Panc1 (cell line): ENCODE data around the gene RIPOR3. TPM values are rescaled to one million over a fixed set of nuclear protein-coding genes. Genes with fewer than 3 reads are reported as not detected.
"Not testable (repeated sequence)": the region's sequence is repeated elsewhere in the genome, so short reads cannot be mapped to it uniquely, and the experiment has no call there.

Source experiments
- ATAC-seq: fragments of 200-7000 bp; cut with Tn5 transposase; 2 replicates; pipeline ENCODE4 v1.9.1; 2020; ENCODE audit warnings: mild to moderate bottlenecking, moderate library complexity
- BruUV-seq: library from RNA; stranded (reverse); fragments of 400-500 nt; replicated peaks from 2 replicates; lab custom pipeline; 2021; lab: Mats Ljungman, UMichigan
- CTCF ChIA-PET: fragments of 300-600 bp; sonication (Branson Sonifier 250); formaldehyde crosslinking; loops from one replicate; lab custom pipeline; 2022; ENCODE audit warnings: antibody characterized with exemption; lab: Charles Lee
- POLR2A ChIA-PET: fragments of 300-600 bp; sonication (Branson Sonifier 250); formaldehyde crosslinking; loops from one replicate; lab custom pipeline; 2022; ENCODE audit warnings: antibody characterized with exemption; lab: Charles Lee
- DNase-seq: peaks from one replicate; pipeline ENCODE4 v3.0.0-alpha.2; 2010; ENCODE audit warnings: low read depth, low spot score
- H3K27ac ChIP-seq: 2 replicates; pipeline ENCODE4 v1.5.1; 2011; ENCODE audit warnings: mild to moderate bottlenecking, low read length, inconsistent platforms
- H3K27me3 ChIP-seq: fragments of 200-500 bp; sonication (Bioruptor generic); 2 replicates; pipeline ENCODE4 v1.6.0; 2014; ENCODE audit warnings: low read length, inconsistent platforms; ENCODE audit not compliant: control insufficient read depth, insufficient read depth
- H3K36me3 ChIP-seq: fragments of 200-500 bp; sonication (Bioruptor generic); 2 replicates; pipeline ENCODE4 v1.5.1; 2014; ENCODE audit warnings: inconsistent platforms, mild to moderate bottlenecking, low read length, moderate library complexity; ENCODE audit not compliant: control insufficient read depth, insufficient read depth
- H3K4me1 ChIP-seq: 2 replicates; pipeline ENCODE4 v1.5.1; 2011; ENCODE audit warnings: inconsistent platforms, mild to moderate bottlenecking, low read length, moderate library complexity; ENCODE audit not compliant: control insufficient read depth, insufficient read depth
- H3K4me3 ChIP-seq, 2 experiments: 2 replicates each; pipeline ENCODE4 v1.5.1; 2011 to 2012; ENCODE audit warnings: low read depth in 2 of 2, low read length in 2 of 2, mild to moderate bottlenecking in 2 of 2, inconsistent platforms in 1 of 2, moderate library complexity in 1 of 2
- H3K9me3 ChIP-seq: fragments of 200-500 bp; sonication (Bioruptor generic); 2 replicates; pipeline ENCODE4 v1.5.1; 2014; ENCODE audit warnings: low read depth, mild to moderate bottlenecking, inconsistent platforms, low read length, moderate library complexity; ENCODE audit not compliant: control insufficient read depth, insufficient read depth
- POLR2AphosphoS5 ChIP-seq: IDR thresholded peaks from 2 replicates; pipeline ENCODE4 v1.6.1; 2012; ENCODE audit warnings: mild to moderate bottlenecking, low read depth, low read length, moderate library complexity
- SIN3A ChIP-seq: IDR thresholded peaks from 2 replicates; pipeline ENCODE4 v1.6.1; 2012; ENCODE audit warnings: low read depth, mild to moderate bottlenecking, low read length, moderate library complexity, borderline replicate concordance; ENCODE audit not compliant: insufficient read depth
- TCF7L2 ChIP-seq: IDR thresholded peaks from 2 replicates; pipeline ENCODE4 v1.6.1; 2011; ENCODE audit warnings: mild to moderate bottlenecking, low read depth, low read length, inconsistent platforms
- in situ Hi-C: cut with HindIII; loops from 2 replicates; pipeline ENCODE4 v1.10.0; 2016; ENCODE audit warnings: low sequenced_read_pairs, low pct_unique_long_range_greater_than_20kb
- intact Hi-C: fragments of 100-400 bp; cut with micrococcal nuclease; formaldehyde crosslinking; loops from one replicate; pipeline ENCODE4 v1.10.0; 2022; ENCODE audit not compliant: unreplicated experiment
- total RNA-seq: library from RNA; stranded (reverse); gene quantifications from one replicate; pipeline ENCODE4 v1.2.1, GENCODE V29; 2021; ENCODE audit not compliant: unreplicated experiment
- TF ChIP-seq, protein P1 (sequence below): fragments of 450-650 bp; IDR thresholded peaks from 2 replicates; pipeline ENCODE4 v1.5.1; 2017; ENCODE audit warnings: mild to moderate bottlenecking
- TF ChIP-seq, protein P2 (sequence below), 2 experiments: IDR thresholded peaks; 2 replicates each; pipeline ENCODE4 v1.6.1; 2011 to 2012; ENCODE audit warnings: low read depth in 2 of 2, control low read depth in 1 of 2, low read length in 1 of 2, mild to moderate bottlenecking in 1 of 2, moderate library complexity in 1 of 2; ENCODE audit not compliant: insufficient read depth in 1 of 2

Gene RIPOR3
- total RNA-seq, 1 experiment from 2014 or later: 92.5 TPM

GRCh38 chr20:50701041-50701963, 10.0 kb upstream of the RIPOR3 start:
- H3K27me3 ChIP-seq: no peaks in the 10 kb centered on the region
- H3K36me3 ChIP-seq: no peaks in the 10 kb centered on the region
- peak; percentile 70 for ATAC-seq
- no peak overlapping the region for H3K4me3 ChIP-seq
- in situ Hi-C loops: no loop called here
- TF ChIP-seq POLR2AphosphoS5: peak; percentile 47; the same call in 1 of the 2 replicates
- TF ChIP-seq, protein P1, sequence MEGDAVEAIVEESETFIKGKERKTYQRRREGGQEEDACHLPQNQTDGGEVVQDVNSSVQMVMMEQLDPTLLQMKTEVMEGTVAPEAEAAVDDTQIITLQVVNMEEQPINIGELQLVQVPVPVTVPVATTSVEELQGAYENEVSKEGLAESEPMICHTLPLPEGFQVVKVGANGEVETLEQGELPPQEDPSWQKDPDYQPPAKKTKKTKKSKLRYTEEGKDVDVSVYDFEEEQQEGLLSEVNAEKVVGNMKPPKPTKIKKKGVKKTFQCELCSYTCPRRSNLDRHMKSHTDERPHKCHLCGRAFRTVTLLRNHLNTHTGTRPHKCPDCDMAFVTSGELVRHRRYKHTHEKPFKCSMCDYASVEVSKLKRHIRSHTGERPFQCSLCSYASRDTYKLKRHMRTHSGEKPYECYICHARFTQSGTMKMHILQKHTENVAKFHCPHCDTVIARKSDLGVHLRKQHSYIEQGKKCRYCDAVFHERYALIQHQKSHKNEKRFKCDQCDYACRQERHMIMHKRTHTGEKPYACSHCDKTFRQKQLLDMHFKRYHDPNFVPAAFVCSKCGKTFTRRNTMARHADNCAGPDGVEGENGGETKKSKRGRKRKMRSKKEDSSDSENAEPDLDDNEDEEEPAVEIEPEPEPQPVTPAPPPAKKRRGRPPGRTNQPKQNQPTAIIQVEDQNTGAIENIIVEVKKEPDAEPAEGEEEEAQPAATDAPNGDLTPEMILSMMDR: no peak
- peak; percentile 98 for TF ChIP-seq TCF7L2
- TF ChIP-seq, protein P2, sequence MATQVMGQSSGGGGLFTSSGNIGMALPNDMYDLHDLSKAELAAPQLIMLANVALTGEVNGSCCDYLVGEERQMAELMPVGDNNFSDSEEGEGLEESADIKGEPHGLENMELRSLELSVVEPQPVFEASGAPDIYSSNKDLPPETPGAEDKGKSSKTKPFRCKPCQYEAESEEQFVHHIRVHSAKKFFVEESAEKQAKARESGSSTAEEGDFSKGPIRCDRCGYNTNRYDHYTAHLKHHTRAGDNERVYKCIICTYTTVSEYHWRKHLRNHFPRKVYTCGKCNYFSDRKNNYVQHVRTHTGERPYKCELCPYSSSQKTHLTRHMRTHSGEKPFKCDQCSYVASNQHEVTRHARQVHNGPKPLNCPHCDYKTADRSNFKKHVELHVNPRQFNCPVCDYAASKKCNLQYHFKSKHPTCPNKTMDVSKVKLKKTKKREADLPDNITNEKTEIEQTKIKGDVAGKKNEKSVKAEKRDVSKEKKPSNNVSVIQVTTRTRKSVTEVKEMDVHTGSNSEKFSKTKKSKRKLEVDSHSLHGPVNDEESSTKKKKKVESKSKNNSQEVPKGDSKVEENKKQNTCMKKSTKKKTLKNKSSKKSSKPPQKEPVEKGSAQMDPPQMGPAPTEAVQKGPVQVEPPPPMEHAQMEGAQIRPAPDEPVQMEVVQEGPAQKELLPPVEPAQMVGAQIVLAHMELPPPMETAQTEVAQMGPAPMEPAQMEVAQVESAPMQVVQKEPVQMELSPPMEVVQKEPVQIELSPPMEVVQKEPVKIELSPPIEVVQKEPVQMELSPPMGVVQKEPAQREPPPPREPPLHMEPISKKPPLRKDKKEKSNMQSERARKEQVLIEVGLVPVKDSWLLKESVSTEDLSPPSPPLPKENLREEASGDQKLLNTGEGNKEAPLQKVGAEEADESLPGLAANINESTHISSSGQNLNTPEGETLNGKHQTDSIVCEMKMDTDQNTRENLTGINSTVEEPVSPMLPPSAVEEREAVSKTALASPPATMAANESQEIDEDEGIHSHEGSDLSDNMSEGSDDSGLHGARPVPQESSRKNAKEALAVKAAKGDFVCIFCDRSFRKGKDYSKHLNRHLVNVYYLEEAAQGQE (IDR thresholded peaks at IDR 0.05; ENCODE audit: insufficient read depth in 1 of 2, low read depth in 2 of 2, low read length in 1 of 2): no peak
- no peak for TF ChIP-seq SIN3A
- ChIA-PET POLR2A (interaction anchor here (0.7 to 0.9 kb wide), 2 partner anchors 11 to 31 kb away, joined by 3 read pairs; no protein-coding TSS in a partner anchor), CTCF (no interaction called here)
- DNase-seq: no peak
- peak overlapping the region; percentile 96 for H3K27ac ChIP-seq
- no TSS peak for BruUV-seq
- intact Hi-C loops: no loop called here
- no peaks in the 10 kb centered on the region for H3K9me3 ChIP-seq
- peaks cover 36% of the 10 kb centered on the region for H3K4me1 ChIP-seq

DNA sequence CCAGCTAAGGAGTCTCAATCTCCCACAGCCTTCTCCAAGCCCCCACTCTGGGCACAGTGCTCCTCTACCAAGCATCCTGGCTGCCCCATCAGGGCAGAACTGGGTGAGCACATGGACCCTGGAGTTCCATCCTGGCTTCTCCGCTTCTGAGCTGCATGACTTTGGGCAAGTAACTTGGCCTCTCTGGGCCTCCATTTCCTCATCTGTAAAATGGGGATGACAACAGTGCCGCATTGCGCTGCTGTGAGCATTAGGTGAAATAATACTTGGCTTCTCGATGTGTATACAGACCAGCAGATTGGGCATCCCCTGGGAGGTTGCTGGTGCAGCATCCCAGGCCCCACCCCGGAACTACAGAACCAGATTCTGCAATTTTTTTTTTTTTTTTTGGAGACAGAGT, 8.3 kb upstream of the RIPOR3 start:
- ChIA-PET CTCF (no interaction called here), POLR2A (no interaction called here)
- H3K9me3 ChIP-seq: no peaks in the 10 kb centered on the region
- no peak overlapping the region for H3K4me3 ChIP-seq
- H3K27me3 ChIP-seq: no peaks in the 10 kb centered on the region
- DNase-seq: no peak
- H3K36me3 ChIP-seq: no peaks in the 10 kb centered on the region
- in situ Hi-C loops: loop anchor here (5.0 kb wide), 1 partner anchor 33 kb away; the partner anchor contains the start of gene PARD6B
- intact Hi-C loops: no loop called here
- H3K27ac ChIP-seq: peak overlapping the region; percentile 96
- no peak for ATAC-seq
- H3K4me1 ChIP-seq: peaks cover 49% of the 10 kb centered on the region
- TF ChIP-seq POLR2AphosphoS5 (no peak), TCF7L2 (no peak)
- TF ChIP-seq, protein P1: no peak
- TF ChIP-seq, protein P2 (IDR thresholded peaks at IDR 0.05; ENCODE audit: insufficient read depth in 1 of 2, low read depth in 2 of 2, low read length in 1 of 2): no peak
- BruUV-seq: no TSS peak

- intact Hi-C loops, H3K4me3 ChIP-seq, H3K36me3 ChIP-seq, H3K27me3 ChIP-seq, ATAC-seq, BruUV-seq, H3K9me3 ChIP-seq, POLR2A ChIA-PET, CTCF ChIA-PET, DNase-seq: not testable (repeated sequence)
- H3K27ac ChIP-seq: peak overlapping the region; percentile 79
- in situ Hi-C loops: loop anchor here (5.0 kb wide), 1 partner anchor 34 kb away; the partner anchor contains the start of gene PARD6B
- peaks cover 59% of the 10 kb centered on the region for H3K4me1 ChIP-seq
Measured at GRCh38 chr20:50698255-50698654, 6.9 kb upstream of the RIPOR3 start.
